Activated CD4-positive, alpha-beta T cell treated with anti-CD3 and anti-CD28 coated beads, Interleukin-2, amount 50 U/mL, for 16 hours (primary cell): ENCODE data around the gene PTPRJ.
"Not testable (repeated sequence)": the region's sequence is repeated elsewhere in the genome, so short reads cannot be mapped to it uniquely, and the experiment has no call there.

Experiments
- DNase-seq: peaks from one replicate; pipeline ENCODE4 v3.0.0-alpha.2; 2020

Gene PTPRJ

GRCh38 chr11:48019217-48019584 lies 38.8 kb downstream of the PTPRJ start:
- peak; percentile 76 for DNase-seq

DNA sequence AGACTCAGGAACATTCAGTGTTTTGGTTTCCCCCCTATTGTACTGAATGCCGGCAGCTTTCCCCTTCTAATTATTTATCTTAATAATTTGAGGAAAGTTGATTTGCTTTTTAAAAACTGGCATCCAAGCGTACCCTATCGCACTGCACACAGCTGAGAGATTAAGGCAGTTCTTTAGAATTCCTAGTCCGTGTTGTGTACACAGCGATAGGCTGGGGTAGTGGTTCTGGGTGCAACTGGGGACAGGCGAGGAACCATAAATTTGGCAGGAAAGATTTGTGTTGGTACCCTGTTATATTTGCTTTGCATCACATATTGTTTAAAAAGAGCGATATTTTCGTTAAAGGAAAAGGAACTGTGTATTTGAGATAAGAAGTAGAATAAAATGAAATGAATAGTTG lies 39.2 kb downstream of the PTPRJ start:
- DNase-seq = no peak

GRCh38 chr11:48020092-48020755 lies 39.9 kb downstream of the PTPRJ start:
- DNase-seq = peak; percentile 92

DNA sequence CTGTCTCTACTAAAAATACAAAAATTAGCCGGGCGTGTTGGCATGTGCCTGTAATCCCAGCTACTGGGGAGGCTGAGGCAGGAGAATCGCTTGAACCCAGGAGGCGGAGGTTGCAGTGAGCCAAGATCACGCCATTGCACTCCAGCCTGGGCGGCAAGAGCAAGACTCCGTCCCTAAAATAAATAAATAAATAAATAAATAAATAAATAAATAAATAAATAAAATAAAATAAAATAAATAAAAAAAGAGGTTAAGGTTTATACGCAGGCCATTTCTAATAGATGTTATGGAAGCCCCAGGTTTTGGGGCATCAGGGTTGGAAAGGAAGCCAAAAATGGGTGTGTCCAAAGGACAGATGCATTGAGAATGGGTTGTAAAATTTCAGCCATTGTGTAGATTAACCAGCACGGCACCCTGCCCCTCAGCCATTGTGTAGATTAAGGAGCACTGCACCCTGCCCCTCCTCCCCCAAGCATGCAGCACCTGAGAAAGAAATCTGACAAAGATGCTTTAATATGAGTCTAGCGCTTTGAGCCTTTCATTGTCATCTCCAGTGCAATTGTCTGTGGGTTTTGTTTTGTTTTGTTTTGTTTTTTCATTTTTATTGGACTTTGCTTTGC lies 41.0 kb downstream of the PTPRJ start:
- DNase-seq = not testable (repeated sequence)

- DNase-seq = no peak
Observed at GRCh38 chr11:48022445-48022844, 42.1 kb downstream of the PTPRJ start.

GRCh38 chr11:48023608-48024007 lies 43.2 kb downstream of the PTPRJ start:
- DNase-seq = not testable (repeated sequence)

GRCh38 chr11:48024635-48025071 lies 44.3 kb downstream of the PTPRJ start:
- DNase-seq = no peak

DNA sequence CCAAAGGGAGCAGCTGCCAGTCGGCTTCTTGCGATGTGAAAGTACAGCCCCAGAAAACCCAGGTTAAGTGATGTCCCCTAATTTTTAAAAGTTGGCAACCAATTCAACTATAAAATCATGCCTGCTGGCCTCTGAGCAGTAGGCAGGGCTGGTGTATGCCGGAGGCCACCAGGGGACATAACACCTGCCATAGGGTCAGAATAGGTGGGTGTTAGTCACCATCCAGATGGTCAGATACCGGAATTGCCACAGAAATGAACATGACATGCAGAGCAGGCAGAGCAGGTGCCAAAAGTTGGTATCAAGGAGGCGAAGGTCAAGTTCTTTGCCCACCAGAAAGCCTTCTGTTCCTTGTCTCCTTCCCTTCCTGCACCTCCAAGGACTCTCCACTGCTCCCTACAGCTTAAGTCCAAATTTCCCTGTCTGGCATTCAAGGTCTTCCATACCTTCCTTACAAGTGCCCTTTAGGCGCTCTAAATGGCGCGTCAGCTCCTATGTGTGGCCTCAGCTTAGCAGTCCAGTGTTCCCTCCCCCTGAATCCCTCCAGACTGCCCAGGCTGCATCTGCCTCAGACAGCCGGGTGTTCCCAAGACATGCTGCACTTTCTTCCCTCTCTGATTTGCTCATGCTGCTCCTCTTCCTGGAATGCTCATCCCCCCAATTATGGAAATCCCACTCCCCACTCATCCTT lies 45.1 kb downstream of the PTPRJ start:
- DNase-seq = no peak

- DNase-seq = no peak
Observed at GRCh38 chr11:48025984-48026340, 45.6 kb downstream of the PTPRJ start.

GRCh38 chr11:48028914-48029680 lies 48.7 kb downstream of the PTPRJ start:
- DNase-seq = no peak

DNA sequence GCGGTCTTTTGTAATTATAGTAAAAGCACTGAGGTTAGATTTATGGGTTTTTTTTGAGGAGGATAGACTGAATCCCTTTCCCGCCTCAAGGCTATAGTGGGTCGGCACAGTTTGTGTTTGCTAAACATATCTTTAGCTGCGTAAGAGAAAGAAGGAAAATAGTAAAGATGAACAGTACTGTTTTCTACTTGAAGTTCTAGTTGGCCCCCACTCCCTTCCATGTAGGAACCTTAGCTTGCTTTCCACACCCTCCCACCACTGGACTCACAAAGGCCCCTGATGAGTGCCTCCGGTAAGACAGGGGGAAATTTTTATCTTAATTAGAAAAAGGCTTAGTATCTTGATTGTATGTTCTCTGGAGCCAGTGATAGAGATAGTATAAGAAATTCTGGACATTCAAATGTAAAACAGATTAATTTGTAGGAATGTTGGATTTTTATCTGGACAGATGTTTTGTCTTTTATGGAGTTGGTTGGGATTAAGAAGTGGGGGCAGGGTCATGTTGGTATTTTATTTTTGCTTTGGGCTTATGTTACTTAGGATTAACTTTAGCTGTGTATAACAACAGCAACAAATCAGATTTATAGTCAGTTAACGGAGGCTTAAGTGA lies 49.4 kb downstream of the PTPRJ start:
- DNase-seq = no peak

DNA sequence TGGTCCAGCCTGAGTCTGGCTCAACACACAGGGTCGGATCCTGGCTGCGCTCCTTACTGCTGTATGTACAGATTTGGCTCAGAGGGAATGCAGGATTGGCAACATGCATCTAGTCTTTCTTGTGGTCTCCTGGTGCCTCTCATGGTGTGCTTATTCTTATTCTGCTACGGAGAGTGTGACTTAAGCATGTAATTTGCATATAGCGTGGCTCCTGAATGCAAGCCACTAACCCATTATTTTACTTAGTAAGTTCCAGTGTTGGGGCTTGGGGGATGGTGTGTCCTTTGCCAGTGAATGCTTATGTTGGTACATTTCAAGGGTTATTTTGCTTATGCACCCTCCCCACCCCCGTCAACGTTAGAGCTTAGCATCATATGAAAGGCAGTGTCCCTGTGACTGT lies 51.2 kb downstream of the PTPRJ start:
- no peak for DNase-seq

DNA sequence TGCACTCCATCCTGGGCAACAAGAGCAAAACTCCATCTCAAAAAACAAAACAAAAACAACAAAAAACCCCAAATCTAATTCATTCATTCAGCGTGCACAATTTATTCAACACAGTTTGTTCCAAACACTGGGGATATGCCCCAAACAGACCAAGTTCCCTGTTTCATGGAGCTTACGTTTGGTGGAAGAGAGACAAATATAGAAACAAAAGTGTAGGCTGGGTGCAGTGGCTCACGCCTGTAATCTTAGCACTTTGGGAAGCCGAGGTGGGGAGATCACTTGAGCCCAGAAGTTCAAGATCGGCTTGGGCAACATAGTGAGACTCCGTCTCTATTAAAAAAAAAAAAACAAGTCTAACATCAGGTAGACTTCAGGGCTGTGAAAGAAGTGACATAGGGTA lies 52.4 kb downstream of the PTPRJ start:
- no peak for DNase-seq

DNA sequence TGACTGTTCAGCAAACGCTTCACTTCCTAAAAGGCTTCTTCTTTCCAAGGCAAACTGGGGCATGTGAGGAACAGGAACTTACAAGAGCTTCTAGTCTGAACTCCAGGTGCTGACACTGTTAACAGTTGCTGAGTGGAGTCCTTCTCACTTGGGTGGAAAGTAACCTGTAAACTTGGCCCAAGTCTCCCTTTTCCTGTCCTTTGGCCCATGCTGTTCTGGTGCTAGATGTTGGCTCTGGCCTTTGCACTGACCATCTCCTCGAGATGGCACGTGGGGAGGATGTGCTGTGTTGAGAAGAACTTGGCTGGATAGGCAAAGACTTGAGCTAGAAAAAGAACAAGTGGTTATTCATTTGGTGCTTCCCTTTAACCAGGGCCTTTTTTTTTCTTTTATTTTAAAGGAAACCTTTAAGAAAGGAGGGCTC lies 53.6 kb downstream of the PTPRJ start:
- DNase-seq = no peak

GRCh38 chr11:48034926-48035871 lies 54.8 kb downstream of the PTPRJ start:
- DNase-seq = no peak

DNA sequence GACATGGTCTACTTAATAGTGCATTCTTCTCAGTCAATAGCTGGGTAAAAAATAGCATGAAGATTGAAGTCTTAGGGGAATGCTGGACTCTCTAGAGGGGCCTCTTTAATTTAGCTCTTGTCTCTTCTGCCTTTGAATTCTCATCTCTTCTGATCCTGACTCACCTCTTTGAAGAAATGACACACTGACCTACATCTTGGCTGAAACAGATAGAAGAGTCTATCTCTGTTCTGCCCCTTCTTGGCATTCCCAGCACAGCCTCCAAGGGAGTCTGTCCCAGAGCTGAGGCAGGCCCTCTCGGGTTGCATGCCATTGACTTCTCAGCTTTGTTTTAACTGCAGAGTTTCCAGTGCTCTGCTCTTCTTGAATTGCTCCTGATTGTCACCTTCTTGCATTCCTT lies 55.7 kb downstream of the PTPRJ start:
- no peak for DNase-seq

- DNase-seq = no peak
Observed at GRCh38 chr11:48036466-48036865, 56.1 kb downstream of the PTPRJ start.

- no peak for DNase-seq
Observed at GRCh38 chr11:48037709-48038468, 57.5 kb downstream of the PTPRJ start.

DNA sequence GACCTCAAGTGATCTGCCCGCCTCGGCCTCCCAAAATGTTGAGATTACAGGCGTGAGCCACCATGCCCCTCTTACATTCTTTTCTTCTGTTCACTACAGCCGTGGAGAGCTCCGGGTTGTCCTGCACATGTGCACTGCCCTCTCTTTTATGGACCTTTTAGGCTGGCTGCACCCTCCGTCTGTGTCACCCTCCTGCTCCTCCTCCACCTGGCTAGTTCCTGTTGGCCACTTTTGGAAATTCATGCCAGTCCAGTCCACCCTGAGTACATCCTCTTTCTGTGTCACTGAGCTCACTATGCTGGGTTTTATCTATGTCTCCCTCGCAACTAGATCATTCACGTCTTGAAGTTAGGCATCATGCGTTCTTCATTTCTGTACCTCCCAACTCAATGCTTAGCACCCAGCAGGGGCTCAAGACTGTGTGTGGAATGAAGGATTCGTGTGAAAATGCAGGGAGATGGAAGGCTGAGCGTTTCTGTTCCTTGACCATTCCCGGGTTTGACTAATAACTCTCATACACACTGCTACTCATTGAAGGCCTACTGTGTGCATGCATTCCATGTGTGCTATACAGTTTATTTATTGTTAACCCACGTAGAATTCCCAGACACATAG lies 60.6 kb downstream of the PTPRJ start:
- DNase-seq = no peak

DNA sequence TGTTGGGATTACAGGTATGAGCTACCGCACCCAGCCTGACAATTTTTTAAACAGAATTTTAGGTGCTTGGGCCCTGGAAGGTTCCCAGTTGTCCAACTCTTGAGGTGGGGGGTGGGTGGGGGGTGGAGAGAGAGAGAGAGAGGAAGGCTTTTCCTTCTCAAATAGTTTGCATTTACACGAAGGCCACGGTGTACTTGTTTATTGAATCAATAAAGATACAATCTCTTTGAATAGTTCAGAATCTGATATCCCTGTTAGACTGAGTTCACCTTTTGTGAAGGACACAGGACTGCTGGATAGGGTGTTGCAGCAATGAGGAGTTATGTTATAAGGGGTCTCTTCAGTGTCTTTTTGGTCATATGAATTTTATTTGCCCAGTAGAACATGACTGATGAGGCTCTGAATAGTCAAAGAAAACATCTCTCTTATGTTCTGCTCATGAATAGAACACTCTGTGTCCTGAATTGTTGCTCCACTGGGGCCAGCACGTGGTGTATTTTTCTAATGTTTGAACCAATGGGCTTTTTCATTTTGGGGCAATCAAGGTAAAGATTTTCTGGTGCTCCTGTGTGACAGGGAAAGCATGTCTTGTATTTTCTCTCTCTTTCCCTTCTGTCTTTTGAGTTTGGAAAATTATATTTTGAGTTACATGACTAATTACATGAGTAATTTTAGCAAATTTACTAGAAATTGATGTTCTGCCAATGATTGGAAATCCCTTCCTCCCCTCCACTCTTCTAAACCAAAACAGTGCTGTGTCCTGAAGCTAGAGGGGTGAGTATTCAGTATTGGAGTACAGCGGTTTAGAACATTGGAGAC lies 61.7 kb downstream of the PTPRJ start:
- no peak for DNase-seq
